HEK293 (cell line): ENCODE data around the gene TXNRD2.

Source experiments
- CTCF ChIA-PET: fragments of 350-600 bp; formaldehyde crosslinking; extraction: SDS; loops from one replicate; lab custom pipeline; 2021; ENCODE audit warnings: antibody characterized with exemption; lab: Yijun Ruan, JAX
- POLR2A ChIA-PET: fragments of 300-600 bp; formaldehyde crosslinking; extraction: SDS; loops from one replicate; lab custom pipeline; 2020; ENCODE audit warnings: antibody characterized with exemption, inconsistent platforms; lab: Yijun Ruan, JAX
- H3K27ac ChIP-seq: fragments of 200-500 bp; sonication (Bioruptor generic); 2 replicates; pipeline ENCODE4 v1.5.1; 2014; ENCODE audit warnings: low read depth, low read length, control low read depth, inconsistent platforms; ENCODE audit errors: extremely low read depth
- H3K36me3 ChIP-seq, 2 experiments: fragments of 200-500 bp in 1 of 2; sonication (Bioruptor generic) in 1 of 2; 1 replicate in 1 of 2; 2 replicates in 1 of 2; pipeline ENCODE4 v1.5.1; 2014 to 2017; ENCODE audit warnings: inconsistent platforms in 2 of 2, low read length in 2 of 2; ENCODE audit not compliant: control insufficient read depth in 2 of 2, insufficient read depth in 1 of 2
- H3K4me1 ChIP-seq: fragments of 200-500 bp; sonication (Bioruptor generic); 2 replicates; pipeline ENCODE4 v1.5.1; 2014; ENCODE audit warnings: mild to moderate bottlenecking, low read length, inconsistent platforms; ENCODE audit not compliant: control insufficient read depth, insufficient read depth
- H3K4me3 ChIP-seq: 2 replicates; pipeline ENCODE4 v1.5.1; 2011; ENCODE audit warnings: low read depth, mild to moderate bottlenecking, control low read depth, low read length, moderate library complexity
- H3K9me3 ChIP-seq: fragments of 200-500 bp; sonication (Bioruptor generic); 2 replicates; pipeline ENCODE4 v1.5.1; 2014; ENCODE audit warnings: low read depth, low read length, inconsistent platforms; ENCODE audit not compliant: control insufficient read depth, insufficient read depth
- GLIS2 ChIP-seq: fragments of 450-650 bp; formaldehyde crosslinking; IDR thresholded peaks from 2 replicates; pipeline ENCODE4 v1.5.1; 2016; ENCODE audit warnings: missing biosample characterization, missing genetic modification characterization
- KLF7 ChIP-seq: fragments of 450-650 bp; formaldehyde crosslinking; IDR thresholded peaks from 2 replicates; pipeline ENCODE4 v1.5.1; 2016; ENCODE audit warnings: missing biosample characterization, missing genetic modification characterization, borderline replicate concordance
- KLF8 ChIP-seq: fragments of 450-650 bp; formaldehyde crosslinking; IDR thresholded peaks from 2 replicates; pipeline ENCODE4 v1.5.1; 2016; ENCODE audit warnings: missing biosample characterization, missing genetic modification characterization
- KLF9 ChIP-seq: fragments of 450-650 bp; formaldehyde crosslinking; IDR thresholded peaks from 2 replicates; pipeline ENCODE4 v1.5.1; 2016; ENCODE audit warnings: missing biosample characterization, missing genetic modification characterization, low read depth
- MEIS1 ChIP-seq: sonication (generic); formaldehyde crosslinking; IDR thresholded peaks from 2 replicates; pipeline ENCODE4 v1.8.1; 2022; ENCODE audit warnings: missing genetic modification reagents, mild to moderate bottlenecking, borderline replicate concordance
- SCRT2 ChIP-seq: fragments of 450-650 bp; formaldehyde crosslinking; IDR thresholded peaks from 2 replicates; pipeline ENCODE4 v1.5.1; 2016; ENCODE audit warnings: missing biosample characterization, missing genetic modification characterization
- ZNF211 ChIP-seq: fragments of 450-650 bp; formaldehyde crosslinking; IDR thresholded peaks from 2 replicates; pipeline ENCODE4 v1.5.1; 2016; ENCODE audit warnings: low read depth, missing biosample characterization, missing genetic modification characterization
- ZNF26 ChIP-seq: fragments of 450-650 bp; formaldehyde crosslinking; IDR thresholded peaks from 2 replicates; pipeline ENCODE4 v1.5.1; 2016; ENCODE audit warnings: missing biosample characterization, missing genetic modification characterization
- ZNF274 ChIP-seq, 2 experiments: fragments of 200-500 bp in 1 of 2; fragments of 450-650 bp in 1 of 2; sonication (Bioruptor generic) in 1 of 2; formaldehyde crosslinking in 1 of 2; IDR thresholded peaks; 2 replicates each; pipeline versions ENCODE4 v1.5.1 to v1.6.1; 2014 to 2016; ENCODE audit warnings: borderline replicate concordance in 1 of 2, inconsistent platforms in 1 of 2, low read length in 1 of 2, missing biosample characterization in 1 of 2, missing genetic modification characterization in 1 of 2
- ZNF350 ChIP-seq: fragments of 450-650 bp; formaldehyde crosslinking; IDR thresholded peaks from 2 replicates; pipeline ENCODE4 v1.5.0; 2017; ENCODE audit warnings: missing biosample characterization, mild to moderate bottlenecking, missing genetic modification characterization
- ZNF518A ChIP-seq: fragments of 450-650 bp; formaldehyde crosslinking; conservative IDR thresholded peaks from 2 replicates; pipeline ENCODE4 v1.5.1; 2016; ENCODE audit warnings: low read depth, missing biosample characterization, missing genetic modification characterization
- ZNF529 ChIP-seq: fragments of 450-650 bp; formaldehyde crosslinking; IDR thresholded peaks from 2 replicates; pipeline ENCODE4 v1.5.1; 2017; ENCODE audit warnings: missing genetic modification characterization, missing biosample characterization; ENCODE audit not compliant: insufficient replicate concordance
- ZNF530 ChIP-seq: fragments of 450-650 bp; formaldehyde crosslinking; IDR thresholded peaks from 2 replicates; pipeline ENCODE4 v1.5.1; 2016; ENCODE audit warnings: low read depth, missing biosample characterization, missing genetic modification characterization
- ZNF585B ChIP-seq: fragments of 450-650 bp; formaldehyde crosslinking; IDR thresholded peaks from 2 replicates; pipeline ENCODE4 v1.5.1; 2016; ENCODE audit warnings: missing biosample characterization, missing genetic modification characterization
- ZNF621 ChIP-seq: fragments of 450-650 bp; formaldehyde crosslinking; IDR thresholded peaks from 2 replicates; pipeline ENCODE4 v1.5.1; 2017; ENCODE audit warnings: missing biosample characterization, missing genetic modification characterization
- ZNF658 ChIP-seq: fragments of 450-650 bp; formaldehyde crosslinking; IDR thresholded peaks from 2 replicates; pipeline ENCODE4; 2016; ENCODE audit warnings: missing biosample characterization, missing genetic modification characterization
- ZNF701 ChIP-seq: fragments of 450-650 bp; formaldehyde crosslinking; IDR thresholded peaks from 2 replicates; pipeline ENCODE4 v1.5.1; 2016; ENCODE audit warnings: missing biosample characterization, missing genetic modification characterization
- ZSCAN30 ChIP-seq: fragments of 450-650 bp; IDR thresholded peaks from 2 replicates; pipeline ENCODE4 v1.5.1; 2018; ENCODE audit warnings: missing biosample characterization, mild to moderate bottlenecking, missing genetic modification characterization, moderate library complexity
- TF ChIP-seq, protein P1 (sequence below): fragments of 450-650 bp; formaldehyde crosslinking; IDR thresholded peaks from 2 replicates; pipeline ENCODE4 v1.5.1; 2016; ENCODE audit warnings: missing biosample characterization, missing genetic modification characterization
- TF ChIP-seq, protein P2 (sequence below): fragments of 450-650 bp; formaldehyde crosslinking; IDR thresholded peaks from 2 replicates; pipeline ENCODE4 v1.5.1; 2016; ENCODE audit warnings: missing biosample characterization, missing genetic modification characterization, borderline replicate concordance

The TXNRD2 gene

DNA sequence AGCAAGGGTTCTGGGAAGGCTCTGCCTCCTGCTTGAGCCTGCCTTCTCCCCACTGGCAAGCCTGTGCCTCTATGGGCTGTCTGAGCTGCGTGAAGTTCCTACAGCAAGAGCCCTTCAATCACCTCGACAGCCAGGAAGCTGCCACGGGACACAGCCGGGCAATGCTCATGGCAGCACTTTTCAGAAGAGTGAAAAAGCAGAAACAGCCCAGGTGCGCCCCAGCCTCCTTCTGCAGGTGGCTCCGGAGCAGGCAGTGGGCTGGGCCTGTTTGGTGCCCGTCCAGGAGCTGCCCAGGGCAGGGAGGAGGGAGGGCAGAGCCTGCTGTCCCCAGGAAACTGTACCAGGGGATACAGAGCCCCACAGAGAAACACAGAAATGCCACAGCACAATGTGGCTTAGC lies 24.7 kb downstream of the TXNRD2 start:
- H3K9me3 ChIP-seq: no peaks in the 10 kb centered on the region
- H3K27ac ChIP-seq: no peak overlapping the region
- ChIA-PET POLR2A (no interaction called here), CTCF (interaction anchor here (1.3 to 8.4 kb wide), 2 partner anchors 185 to 193 kb away, joined by 3 to 184 read pairs; no protein-coding TSS in a partner anchor)
- H3K4me3 ChIP-seq: no peak overlapping the region
- TF ChIP-seq, protein P1, sequence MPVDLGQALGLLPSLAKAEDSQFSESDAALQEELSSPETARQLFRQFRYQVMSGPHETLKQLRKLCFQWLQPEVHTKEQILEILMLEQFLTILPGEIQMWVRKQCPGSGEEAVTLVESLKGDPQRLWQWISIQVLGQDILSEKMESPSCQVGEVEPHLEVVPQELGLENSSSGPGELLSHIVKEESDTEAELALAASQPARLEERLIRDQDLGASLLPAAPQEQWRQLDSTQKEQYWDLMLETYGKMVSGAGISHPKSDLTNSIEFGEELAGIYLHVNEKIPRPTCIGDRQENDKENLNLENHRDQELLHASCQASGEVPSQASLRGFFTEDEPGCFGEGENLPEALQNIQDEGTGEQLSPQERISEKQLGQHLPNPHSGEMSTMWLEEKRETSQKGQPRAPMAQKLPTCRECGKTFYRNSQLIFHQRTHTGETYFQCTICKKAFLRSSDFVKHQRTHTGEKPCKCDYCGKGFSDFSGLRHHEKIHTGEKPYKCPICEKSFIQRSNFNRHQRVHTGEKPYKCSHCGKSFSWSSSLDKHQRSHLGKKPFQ (tag by site-specific recombination): no peak
- TF ChIP-seq ZNF518A: no peak
- no peak for TF ChIP-seq KLF9 (tag by site-specific recombination)
- TF ChIP-seq, protein P2, sequence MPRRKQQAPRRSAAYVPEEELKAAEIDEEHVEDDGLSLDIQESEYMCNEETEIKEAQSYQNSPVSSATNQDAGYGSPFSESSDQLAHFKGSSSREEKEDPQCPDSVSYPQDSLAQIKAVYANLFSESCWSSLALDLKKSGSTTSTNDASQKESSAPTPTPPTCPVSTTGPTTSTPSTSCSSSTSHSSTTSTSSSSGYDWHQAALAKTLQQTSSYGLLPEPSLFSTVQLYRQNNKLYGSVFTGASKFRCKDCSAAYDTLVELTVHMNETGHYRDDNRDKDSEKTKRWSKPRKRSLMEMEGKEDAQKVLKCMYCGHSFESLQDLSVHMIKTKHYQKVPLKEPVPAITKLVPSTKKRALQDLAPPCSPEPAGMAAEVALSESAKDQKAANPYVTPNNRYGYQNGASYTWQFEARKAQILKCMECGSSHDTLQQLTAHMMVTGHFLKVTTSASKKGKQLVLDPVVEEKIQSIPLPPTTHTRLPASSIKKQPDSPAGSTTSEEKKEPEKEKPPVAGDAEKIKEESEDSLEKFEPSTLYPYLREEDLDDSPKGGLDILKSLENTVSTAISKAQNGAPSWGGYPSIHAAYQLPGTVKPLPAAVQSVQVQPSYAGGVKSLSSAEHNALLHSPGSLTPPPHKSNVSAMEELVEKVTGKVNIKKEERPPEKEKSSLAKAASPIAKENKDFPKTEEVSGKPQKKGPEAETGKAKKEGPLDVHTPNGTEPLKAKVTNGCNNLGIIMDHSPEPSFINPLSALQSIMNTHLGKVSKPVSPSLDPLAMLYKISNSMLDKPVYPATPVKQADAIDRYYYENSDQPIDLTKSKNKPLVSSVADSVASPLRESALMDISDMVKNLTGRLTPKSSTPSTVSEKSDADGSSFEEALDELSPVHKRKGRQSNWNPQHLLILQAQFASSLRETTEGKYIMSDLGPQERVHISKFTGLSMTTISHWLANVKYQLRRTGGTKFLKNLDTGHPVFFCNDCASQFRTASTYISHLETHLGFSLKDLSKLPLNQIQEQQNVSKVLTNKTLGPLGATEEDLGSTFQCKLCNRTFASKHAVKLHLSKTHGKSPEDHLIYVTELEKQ (tag by site-specific recombination): no peak
- no peak for TF ChIP-seq KLF8 (tag by site-specific recombination)
- TF ChIP-seq ZNF274 (IDR thresholded peaks at IDR 0.05; ENCODE audit: low read length): no peak
- TF ChIP-seq ZNF274 (tag by site-specific recombination; IDR thresholded peaks at IDR 0.05; ENCODE audit: borderline replicate concordance): no peak
- no peak for TF ChIP-seq ZNF585B
- TF ChIP-seq ZNF621 (tag by site-specific recombination): no peak
- TF ChIP-seq ZNF529: no peak
- no peak for TF ChIP-seq KLF7 (tag by site-specific recombination)
- no peak for TF ChIP-seq SCRT2 (tag by site-specific recombination)
- H3K36me3 ChIP-seq: peaks cover 8 to 61% of the 10 kb centered on the region in 2 experiments; a peak in 2 of 3 replicates
- H3K4me1 ChIP-seq: no peaks in the 10 kb centered on the region

DNA sequence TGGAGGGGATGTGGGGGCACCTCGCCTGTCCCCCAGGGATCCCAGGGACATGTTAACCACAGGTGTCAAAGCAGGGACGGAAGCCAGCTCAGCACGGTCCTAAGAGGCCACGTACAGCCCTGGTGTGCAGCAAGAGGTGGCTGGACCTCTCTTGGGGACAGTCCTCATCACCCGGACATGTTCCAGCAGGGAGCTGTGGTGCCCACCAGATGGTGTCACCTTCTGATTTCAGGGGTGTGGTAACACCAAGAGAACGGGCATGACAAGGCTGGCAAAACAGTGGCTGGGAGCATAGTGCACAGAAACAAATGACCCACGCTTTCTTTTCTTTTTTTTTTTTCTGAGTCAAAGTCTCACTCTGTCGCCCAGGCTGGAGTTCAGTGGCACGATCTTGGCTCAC lies 25.6 kb downstream of the TXNRD2 start:
- Histone ChIP-seq H3K4me3 (no peak overlapping the region), H3K36me3 (peaks cover 8 to 67% of the 10 kb centered on the region in 2 experiments; a peak in 2 of 3 replicates), H3K9me3 (no peaks in the 10 kb centered on the region), H3K4me1 (no peaks in the 10 kb centered on the region), H3K27ac (no peak overlapping the region)
- no peak for TF ChIP-seq ZNF530
- TF ChIP-seq ZNF211 (tag by site-specific recombination): no peak
- no peak for TF ChIP-seq ZNF26 (tag by site-specific recombination)
- no peak for TF ChIP-seq ZNF701 (tag by site-specific recombination)
- TF ChIP-seq MEIS1 (CRISPR knock-in tag): no peak
- TF ChIP-seq ZNF350 (tag by site-specific recombination): no peak
- TF ChIP-seq GLIS2 (tag by site-specific recombination): no peak
- no peak for TF ChIP-seq ZNF658 (tag by site-specific recombination)
- no peak for TF ChIP-seq ZSCAN30 (tag by site-specific recombination)
- POLR2A ChIA-PET: no interaction called here
- CTCF ChIA-PET: interaction anchor here (0.6 to 8.4 kb wide), 4 partner anchors 11 to 192 kb away, joined by 3 to 184 read pairs (median 3); no protein-coding TSS in a partner anchor
